GM18870 (cell line): ENCODE measurements around the gene SGSH.

Experiments
- ATAC-seq: cut with Tn5 transposase; IDR thresholded peaks from one replicate; pipeline ENCODE4 v1.9.1; 2021; ENCODE audit warnings: moderate library complexity; ENCODE audit not compliant: unreplicated experiment

The SGSH gene

DNA sequence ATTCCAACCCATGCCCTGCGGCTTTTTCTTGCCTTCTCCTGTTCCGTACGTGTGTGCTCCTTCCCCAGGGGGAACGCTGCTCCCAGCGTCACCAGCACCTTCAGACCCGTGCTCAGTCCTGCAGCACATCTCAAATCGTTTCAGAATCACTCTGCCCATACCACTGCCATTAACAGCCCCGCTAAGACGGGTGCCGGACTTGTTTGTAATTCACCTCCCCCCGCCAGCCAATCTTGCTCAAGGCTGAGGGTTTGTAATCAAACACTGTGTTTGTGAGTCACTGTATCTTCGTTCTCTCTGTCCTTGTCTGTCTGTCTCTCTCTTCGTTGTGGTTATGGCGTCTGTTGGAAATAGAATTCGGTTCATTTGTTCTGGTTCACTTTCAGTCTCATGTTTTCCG is 33.0 kb downstream of the SGSH start:
- ATAC-seq = no peak

DNA sequence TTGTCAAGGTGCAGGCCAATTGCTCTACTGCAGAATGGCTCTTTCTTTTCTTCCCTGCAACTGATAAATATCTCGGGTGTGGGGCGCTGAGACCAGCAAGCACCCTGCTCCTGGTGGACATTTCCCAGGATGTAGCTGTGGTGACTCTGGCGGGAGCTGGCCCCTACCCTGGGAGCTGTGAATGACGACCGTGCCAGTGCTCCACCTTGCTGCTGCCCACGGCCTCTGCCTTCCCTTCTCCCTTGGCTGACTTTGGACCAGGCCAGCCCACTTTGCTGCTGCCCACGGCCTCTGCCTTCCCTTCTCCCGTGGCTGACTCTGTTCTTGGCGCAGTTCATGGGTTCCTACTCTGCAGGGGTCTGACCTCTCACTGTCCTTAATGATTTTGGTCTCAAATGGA is 34.2 kb downstream of the SGSH start:
- no peak for ATAC-seq

DNA sequence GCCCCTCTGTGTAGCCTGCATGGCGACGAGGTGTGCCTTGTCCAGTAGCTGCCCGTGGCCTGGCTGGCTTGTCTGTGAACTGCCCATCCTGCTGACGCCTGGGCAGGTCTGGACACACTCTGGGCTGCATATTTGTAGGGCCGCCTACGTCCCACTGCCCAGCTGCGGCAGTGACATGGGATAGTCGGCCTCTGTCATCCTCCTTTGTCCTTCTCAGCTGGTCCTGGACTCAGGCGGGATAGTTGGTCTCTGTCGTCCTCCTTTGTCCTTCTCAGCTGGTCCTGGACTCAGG is 35.8 kb downstream of the SGSH start:
- no peak for ATAC-seq

DNA sequence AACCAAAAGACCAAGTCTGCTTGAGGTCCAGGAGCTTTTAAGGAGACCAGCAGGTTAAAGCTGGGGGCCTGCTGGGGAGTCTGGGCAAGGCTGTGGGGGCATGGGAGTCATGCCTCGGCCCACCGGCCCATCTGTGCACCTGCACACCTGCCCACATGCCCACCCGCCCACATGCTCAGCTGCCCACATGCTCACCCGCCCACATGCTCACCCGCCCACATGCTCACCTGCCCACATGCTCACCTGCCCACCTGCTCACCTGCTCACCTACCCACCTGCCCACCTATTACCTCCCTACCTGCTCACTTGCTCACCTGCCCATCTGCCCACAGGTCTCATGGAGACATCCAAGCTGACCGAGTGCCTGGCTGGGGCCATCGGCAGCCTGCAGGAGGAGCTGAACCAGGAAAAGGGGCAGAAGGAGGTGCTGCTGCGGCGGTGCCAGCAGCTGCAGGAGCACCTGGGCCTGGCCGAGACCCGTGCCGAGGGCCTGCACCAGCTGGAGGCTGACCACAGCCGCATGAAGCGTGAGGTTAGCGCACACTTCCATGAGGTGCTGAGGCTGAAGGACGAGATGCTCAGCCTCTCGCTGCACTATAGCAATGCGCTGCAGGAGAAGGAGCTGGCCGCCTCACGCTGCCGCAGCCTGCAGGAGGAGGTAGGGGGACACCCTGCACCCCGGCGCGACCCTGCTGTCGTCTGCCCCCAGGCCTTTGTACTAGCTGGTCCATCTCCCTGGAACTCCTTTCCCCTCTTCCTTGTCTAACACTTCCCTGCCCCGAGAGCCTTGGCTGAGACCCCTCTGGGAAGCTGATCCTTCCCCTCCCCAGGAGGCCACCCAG is 36.3 kb downstream of the SGSH start:
- no peak for ATAC-seq

DNA sequence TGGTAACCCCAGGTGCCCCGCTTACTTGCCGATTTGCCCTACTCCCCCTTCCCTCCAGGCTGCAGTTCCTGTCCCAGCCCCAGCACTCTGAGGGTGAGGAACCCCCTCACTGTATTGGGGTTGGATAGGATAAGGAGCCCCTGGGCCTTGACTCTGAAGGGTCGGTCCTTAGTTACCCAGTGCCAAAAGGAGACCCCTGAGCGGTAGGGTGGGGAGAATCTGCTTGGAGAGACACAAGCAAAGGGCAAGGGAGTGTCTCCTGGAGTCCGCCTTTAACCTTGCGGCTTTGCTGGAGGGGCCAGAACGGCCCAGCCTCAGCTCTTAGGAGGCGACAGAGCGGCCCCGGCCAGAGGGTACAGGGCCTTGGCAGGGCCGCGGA is 37.3 kb downstream of the SGSH start:
- no peak for ATAC-seq

DNA sequence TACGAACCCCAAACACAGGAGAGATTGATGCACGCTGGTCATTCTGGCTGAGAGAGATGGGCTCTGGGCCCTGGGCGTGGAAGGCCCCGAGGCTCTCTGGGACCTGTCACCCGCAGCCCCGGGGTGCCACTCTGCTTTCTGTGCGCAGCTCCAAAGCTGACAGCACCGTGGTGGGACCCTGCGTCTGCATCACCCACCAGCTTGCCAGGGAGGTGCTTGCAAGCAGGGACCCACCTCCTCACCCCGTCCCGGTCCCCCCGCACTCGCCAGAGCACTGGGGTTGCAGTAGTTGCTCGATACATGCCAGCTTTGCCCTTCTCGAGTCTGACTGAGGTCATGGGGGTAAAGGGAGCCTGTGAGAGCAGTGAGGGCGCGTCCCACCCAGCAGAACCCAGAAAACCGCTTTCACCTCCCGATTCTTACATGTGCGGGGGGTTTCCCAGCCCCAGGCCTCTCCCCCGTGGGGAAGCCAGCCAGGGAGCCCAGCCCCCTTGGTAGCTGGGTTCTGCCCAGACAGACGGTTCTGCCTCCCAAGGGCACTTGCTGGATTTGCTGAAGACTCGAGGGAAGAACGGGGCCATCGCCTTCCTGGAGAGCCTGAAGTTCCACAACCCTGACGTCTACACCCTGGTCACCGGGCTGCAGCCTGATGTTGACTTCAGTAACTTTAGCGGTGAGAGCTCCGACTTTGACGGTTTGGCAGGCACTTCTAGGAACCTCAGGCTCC is 37.9 kb downstream of the SGSH start:
- ATAC-seq = no peak

DNA sequence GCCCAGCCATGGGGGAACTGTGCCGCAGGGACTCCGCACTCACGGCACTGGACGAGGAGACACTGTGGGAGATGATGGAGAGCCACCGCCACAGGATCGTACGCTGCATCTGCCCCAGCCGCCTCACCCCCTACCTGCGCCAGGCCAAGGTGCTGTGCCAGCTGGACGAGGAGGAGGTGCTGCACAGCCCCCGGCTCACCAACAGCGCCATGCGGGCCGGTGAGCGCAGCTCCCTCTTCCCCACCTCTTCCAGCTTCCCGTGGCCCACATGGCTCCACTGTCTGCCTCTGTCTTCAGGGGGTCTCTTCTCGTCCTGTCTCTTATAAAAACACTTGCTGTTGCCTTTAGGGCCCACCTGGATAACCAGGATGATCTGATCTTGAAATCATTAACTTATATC is 38.7 kb downstream of the SGSH start:
- no peak for ATAC-seq

DNA sequence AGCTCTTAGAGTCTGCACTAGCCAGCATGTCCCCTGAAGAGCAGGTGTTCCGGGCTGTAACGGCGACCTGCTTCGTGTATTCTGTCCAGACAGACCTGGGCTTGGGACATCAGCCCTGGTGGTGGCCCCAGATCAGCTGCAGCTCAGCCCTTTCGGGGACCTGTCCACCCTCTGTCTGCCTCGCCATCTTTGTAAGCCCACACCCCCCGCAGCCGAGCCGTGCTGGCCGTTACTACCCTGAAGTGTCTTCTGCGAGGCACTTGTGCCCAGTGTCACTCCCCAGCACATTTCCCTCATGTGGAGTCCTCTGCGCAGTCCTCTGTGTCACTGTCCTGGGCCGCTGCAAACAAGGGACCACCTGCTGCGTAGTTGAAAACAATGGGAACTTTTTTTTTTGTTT is 39.9 kb downstream of the SGSH start:
- ATAC-seq = no peak

DNA sequence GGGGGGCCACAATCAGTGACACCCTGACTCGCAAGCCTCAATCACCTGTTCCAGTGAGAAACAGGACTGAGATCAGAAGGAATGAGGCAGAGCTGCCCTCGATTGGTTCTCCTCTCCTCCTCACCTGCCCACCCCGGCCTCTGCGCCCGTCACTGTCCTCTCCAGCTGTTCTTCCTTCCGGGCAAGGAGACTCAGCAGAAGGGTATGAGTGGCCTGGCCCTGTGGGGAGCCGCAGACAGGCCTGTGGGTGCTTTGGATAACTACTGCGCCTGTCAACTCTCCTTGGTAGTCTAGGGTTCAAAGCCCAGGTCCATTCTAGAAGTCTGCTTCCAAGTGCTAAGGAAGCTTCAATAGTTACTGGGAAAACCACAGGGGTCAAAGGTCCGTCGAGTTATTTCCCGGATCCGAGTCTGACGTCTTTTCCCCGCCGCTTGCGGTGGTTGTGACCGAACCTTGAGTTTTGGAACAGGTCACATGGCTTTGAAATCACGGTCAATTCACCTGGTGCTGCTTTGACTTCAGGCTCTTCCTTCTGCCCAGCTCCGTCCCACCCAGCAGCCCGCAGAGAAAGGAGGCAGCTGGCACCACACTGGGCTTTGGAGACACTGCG is 42.0 kb downstream of the SGSH start:
- ATAC-seq = no peak

- no peak for ATAC-seq
These were observed 43.4 kb downstream of the SGSH start for GRCh38 chr17:80176757-80177156.

- no peak for ATAC-seq
These were observed 46.2 kb downstream of the SGSH start for GRCh38 chr17:80173916-80174315.

- ATAC-seq = no peak
These were observed 47.0 kb downstream of the SGSH start for GRCh38 chr17:80173126-80173525.

GRCh38 chr17:80171681-80172080 is 48.5 kb downstream of the SGSH start:
- no peak for ATAC-seq

- ATAC-seq = no peak
These were observed 50.2 kb downstream of the SGSH start, which contains the start of gene CARD14 for GRCh38 chr17:80169784-80170500. Gene CARD14 (plus strand): TSS chr17:80170030. CDS start chr17:80181439, 11,409 bp downstream.

GRCh38 chr17:80169107-80169506 is 51.0 kb downstream of the SGSH start:
- no peak for ATAC-seq

- ATAC-seq = no peak
These were observed 51.8 kb downstream of the SGSH start for GRCh38 chr17:80168371-80168770.

DNA sequence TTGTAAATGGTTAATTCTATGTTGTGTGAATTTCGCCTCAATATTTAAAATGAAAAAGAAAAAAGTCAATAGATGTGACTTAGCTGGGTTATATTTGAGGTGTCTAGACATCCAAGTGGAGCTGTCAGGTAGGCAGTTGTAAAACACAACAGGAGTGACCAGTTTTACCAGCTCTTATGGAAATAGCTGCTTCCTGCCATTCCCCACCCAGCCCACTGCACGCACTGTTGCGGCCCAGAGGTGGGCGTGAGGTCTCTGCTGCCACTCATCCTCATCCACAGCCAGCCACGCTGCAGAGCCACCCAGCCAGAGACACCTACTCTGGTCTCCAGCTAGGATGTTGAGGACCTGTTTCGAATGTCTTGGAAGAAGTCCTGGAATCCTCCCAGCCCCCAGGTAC is 53.7 kb downstream of the SGSH start:
- ATAC-seq = no peak

DNA sequence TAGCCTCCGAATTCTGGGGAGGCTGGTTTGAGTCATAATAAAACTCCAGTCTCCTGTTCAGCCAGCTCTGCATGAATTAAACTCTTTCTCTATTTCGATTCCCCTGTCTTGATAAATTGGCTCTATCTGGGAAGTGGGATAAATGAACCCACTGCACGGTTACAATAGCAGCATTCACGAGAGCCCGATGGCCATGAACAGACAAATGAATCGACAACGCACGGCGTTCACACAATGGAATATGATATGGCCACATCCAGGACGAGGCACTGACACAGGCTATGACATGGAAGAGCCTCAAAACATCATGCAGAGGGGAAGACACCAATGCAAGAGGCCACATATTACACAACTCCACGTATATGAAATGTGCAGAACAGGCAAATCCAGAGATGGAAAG is 55.9 kb downstream of the SGSH start:
- no peak for ATAC-seq

DNA sequence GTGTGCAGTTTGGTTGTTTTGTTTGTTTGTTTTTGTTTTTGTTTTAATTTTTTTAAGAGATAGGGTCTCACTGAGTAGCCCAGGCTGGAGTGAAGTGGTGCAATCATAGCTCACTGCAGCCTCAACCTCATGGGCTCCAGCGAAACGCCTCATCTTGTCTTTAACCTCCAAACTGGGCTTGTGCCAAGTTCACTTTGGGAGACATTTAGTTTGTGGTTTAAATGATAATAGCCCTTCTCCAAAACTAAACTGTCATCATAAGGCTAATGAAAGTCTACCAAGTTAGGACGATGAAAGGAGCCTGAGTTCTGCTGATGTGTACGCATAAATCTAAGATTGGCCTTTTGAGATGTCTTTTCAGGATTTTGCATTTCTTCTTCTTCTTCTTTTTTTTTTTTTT is 56.8 kb downstream of the SGSH start:
- no peak for ATAC-seq

DNA sequence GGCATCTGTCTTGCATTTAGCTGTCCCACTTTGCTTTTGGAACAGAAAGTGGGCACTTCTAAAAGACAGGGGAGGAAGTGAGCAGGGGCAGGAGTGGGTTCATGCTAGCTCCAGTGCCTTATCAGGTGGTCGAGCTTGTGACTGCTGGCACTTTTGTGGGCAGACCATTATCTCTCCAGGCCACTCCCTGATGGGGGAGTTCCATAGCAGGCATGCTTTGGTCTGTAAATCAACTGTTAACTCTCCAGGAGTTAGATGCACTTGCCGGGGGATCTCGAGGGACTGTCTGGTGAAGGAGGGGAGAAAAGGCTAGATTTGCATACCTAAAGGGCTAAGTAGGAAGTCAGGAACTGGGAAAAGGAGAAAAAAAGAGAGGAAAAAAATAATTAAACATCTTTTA is 59.6 kb downstream of the SGSH start:
- ATAC-seq = no peak
